ENCODE data around the gene ANO4. TPM values are rescaled to one million over a fixed set of nuclear protein-coding genes. Genes with fewer than 3 reads are reported as not detected.

ANO4 gene
- total and polyA plus RNA-seq, 2 of the 8 experiments (the other 6 are each of a cell fraction or from before 2014, with no cell fraction given), result 1.1 to 3.4 TPM

GRCh38 chr12:101051901-101052550, 257.4 kb downstream of the ANO4 start:
- Histone ChIP-seq H3K27ac (ENCODE audit: low read depth, low read length) (no peak overlapping the region), H3K4me1 (replicated peaks in 1 of 4; ENCODE audit: control insufficient read depth in 3 of 4, insufficient read depth in 4 of 4, low read length in 3 of 4) (no peaks in the 10 kb centered on the region), H3K27me3 (replicated peaks in 1 of 4; ENCODE audit: control insufficient read depth in 3 of 4, extremely low read depth in 1 of 4, insufficient read depth in 3 of 4, low read length in 3 of 4) (no peaks in the 10 kb centered on the region), H3K18ac (ENCODE audit: extremely low read depth, low read length) (no peak overlapping the region), H3K36me3 (ENCODE audit: control insufficient read depth in 2 of 4, insufficient read depth in 4 of 4, low read length in 3 of 4) (no peaks in the 10 kb centered on the region), H2BK12ac (ENCODE audit: low read depth, low read length) (no peak overlapping the region), H3K14ac (ENCODE audit: insufficient read length) (no peak overlapping the region), H3K4me3 (ENCODE audit: extremely low read depth in 1 of 4, insufficient read depth in 2 of 4, low read depth in 3 of 4, low read length in 4 of 4) (no peak overlapping the region), H2BK15ac (ENCODE audit: low read length) (no peak overlapping the region), H3K79me1 (ENCODE audit: low read depth, low read length) (no peaks in the 10 kb centered on the region), H4K8ac (ENCODE audit: extremely low read depth, insufficient read depth, low read length) (no peak overlapping the region), H2AFZ (ENCODE audit: low read length) (no peak overlapping the region), H2BK5ac (ENCODE audit: low read depth, low read length) (no peak overlapping the region), H2AK5ac (ENCODE audit: low read depth, low read length) (no peak overlapping the region), H4K20me1 (replicated peaks in 1 of 2; ENCODE audit: control insufficient read depth in 1 of 2, insufficient read depth in 2 of 2, low read length in 2 of 2) (no peaks in the 10 kb centered on the region), H4K5ac (ENCODE audit: insufficient read length, low read depth, low read length) (no peak overlapping the region), H4K91ac (replicated peaks; ENCODE audit: insufficient read length, low read length) (no peak overlapping the region), H3K9ac (replicated peaks in 1 of 4; ENCODE audit: extremely low read depth in 1 of 4, low read depth in 3 of 4, low read length in 3 of 4) (no peak overlapping the region), H3K9me3 (ENCODE audit: insufficient read depth in 2 of 2, low read depth in 1 of 2, low read length in 1 of 2) (no peaks in the 10 kb centered on the region), H2BK120ac (replicated peaks; ENCODE audit: low read depth, low read length) (no peak overlapping the region), H3K4me2 (ENCODE audit: insufficient read depth in 1 of 2, low read depth in 2 of 2, low read length in 2 of 2) (no peak overlapping the region), H3K56ac (replicated peaks; ENCODE audit: insufficient read length, low read depth, low read length) (no peak overlapping the region), H3K23me2 (ENCODE audit: low read depth, low read length) (peaks cover 2% of the 10 kb centered on the region; the same call in 1 of the 2 replicates), H2BK20ac (ENCODE audit: low read length) (no peak overlapping the region), H3K23ac (ENCODE audit: insufficient read length) (no peak overlapping the region), H3K79me2 (ENCODE audit: control insufficient read depth in 1 of 2, insufficient read depth in 2 of 2, low read length in 2 of 2) (no peaks in the 10 kb centered on the region), H3K4ac (replicated peaks; ENCODE audit: insufficient read length, low read depth, low read length) (no peak overlapping the region)
- ChIA-PET POLR2A (ENCODE audit: partially characterized antibody) (no interaction called here), CTCF (ENCODE audit: partially characterized antibody) (no interaction called here)
- DNase-seq (ENCODE audit: low read depth in 1 of 2, low spot score in 2 of 2), result no peak
- 72% methylated on average over 8 of the region's 8 CpGs; no CpG with 5 or more reads in 1 of the 2 experiments for WGBS, 2 experiments (ENCODE audit: extremely low coverage in 1 of 2, insufficient coverage in 1 of 2, insufficient read length in 1 of 2, insufficient replicate concordance in 2 of 2, low coverage in 1 of 2, low lambda C conversion rate in 2 of 2, missing lambda C conversion rate in 1 of 2)
- no peak for FAIRE-seq
- TF ChIP-seq PHF8 (conservative IDR thresholded peaks at IDR 0.05; ENCODE audit: low read depth, low read length) (no peak), HDAC6 (IDR thresholded peaks at IDR 0.05; ENCODE audit: low read depth, low read length) (no peak), KDM5A (IDR thresholded peaks at IDR 0.05; ENCODE audit: low read length) (no peak), SP2 (IDR thresholded peaks at IDR 0.05; ENCODE audit: low read length) (no peak), KDM1A (IDR thresholded peaks at IDR 0.05; ENCODE audit: borderline replicate concordance, low read length) (no peak), NRF1 (IDR thresholded peaks at IDR 0.05; ENCODE audit: low read depth, low read length) (no peak), SP1 (IDR thresholded peaks at IDR 0.05; ENCODE audit: low read depth, low read length) (no peak), TEAD4 (IDR thresholded peaks at IDR 0.05; ENCODE audit: low read depth, low read length) (no peak), TAF1 (IDR thresholded peaks at IDR 0.05; ENCODE audit: low read depth, low read length) (no peak), YY1 (IDR thresholded peaks at IDR 0.05; ENCODE audit: low read depth, low read length) (no peak)
